Transverse colon (tissue), 4 donors: Measurements from ENCODE around the gene TPD52L1. TPM values are rescaled to one million over a fixed set of nuclear protein-coding genes. Genes with fewer than 3 reads are reported as not detected.
"Not testable (repeated sequence)": the region's sequence is repeated elsewhere in the genome, so short reads cannot be mapped to it uniquely, and the experiment has no call there.

Experiments
- DNase-seq: peaks from one replicate; pipeline ENCODE4 v3.0.0-alpha.2; 2019
- H3K27ac ChIP-seq, 4 donors: fragments of 200-600 bp; sonication (generic); 2 replicates each; pipeline ENCODE4 v1.5.1; 2016 to 2018; ENCODE audit warnings: inconsistent platforms in 4 of 4
- H3K27me3 ChIP-seq: fragments of 200-600 bp; sonication (generic); 2 replicates; pipeline ENCODE4 v1.5.1; 2017; ENCODE audit warnings: inconsistent platforms
- H3K36me3 ChIP-seq, 4 donors: fragments of 200-600 bp; sonication (generic); 2 replicates each; pipeline ENCODE4 v1.5.1; 2017 to 2019; ENCODE audit warnings: inconsistent platforms in 4 of 4
- H3K4me1 ChIP-seq, 4 donors: fragments of 200-600 bp; sonication (generic); 2 replicates each; pipeline ENCODE4 v1.5.1; 2017 to 2020; ENCODE audit warnings: inconsistent platforms in 4 of 4
- H3K4me3 ChIP-seq, 4 donors: fragments of 200-600 bp; sonication (generic); 1 replicate in 1 of 4; 2 replicates in 3 of 4; pipeline versions ENCODE4 v1.5.1 to v1.6.1; 2017 to 2019; ENCODE audit warnings: inconsistent platforms in 4 of 4
- H3K9me3 ChIP-seq, 2 donors: fragments of 200-600 bp; sonication (generic); 2 replicates each; pipeline ENCODE4 v1.5.1; 2017 to 2019; ENCODE audit warnings: inconsistent platforms in 2 of 2
- EP300 ChIP-seq: sonication (generic); formaldehyde crosslinking; IDR thresholded peaks from one replicate; pipeline ENCODE4 v1.6.1; 2017; ENCODE audit warnings: antibody characterized with exemption, low read depth
- POLR2A ChIP-seq: fragments of 450-650 bp; IDR thresholded peaks from one replicate; pipeline ENCODE4 v1.6.1; 2016; ENCODE audit warnings: antibody characterized with exemption, mild to moderate bottlenecking, moderate library complexity
- POLR2AphosphoS5 ChIP-seq, 3 donors: sonication (generic); formaldehyde crosslinking; IDR thresholded peaks; one replicate each; pipeline ENCODE4 v1.6.1; 2016; ENCODE audit warnings: antibody characterized with exemption in 3 of 3
- WGBS, 2 donors: methylation state at CpG; one replicate each; pipeline ENCODE4 v1.1.5; 2018; ENCODE audit warnings: low coverage in 1 of 2; 5-methylcytosine and 5-hydroxymethylcytosine counted together
- in situ Hi-C, 4 donors: fragments of 200-750 bp; cut with MboI; loops; one replicate each; pipeline versions ENCODE4 v1.15.0 to v1.15.1; 2017; ENCODE audit warnings: low sequenced_read_pairs in 3 of 4, low pct_ligation_motif_present in 1 of 4, low pct_unique_long_range_greater_than_20kb in 1 of 4
- intact Hi-C: fragments of 100-400 bp; cut with DNase I; formaldehyde crosslinking; loops from one replicate; pipeline ENCODE4 v1.15.1; 2023; ENCODE audit warnings: low total_unique reads
- total RNA-seq, 4 donors: library from RNA; depleted of rRNA; stranded (reverse); fragments of >200 nt; gene quantifications; one replicate each; pipeline ENCODE4 v1.1.0, GENCODE V29; 2016
- TF ChIP-seq, protein P1 (sequence below), 5 experiments: fragments of 200-600 bp in 3 of 5; fragments of 450-650 bp in 2 of 5; sonication (generic) in 3 of 5; IDR thresholded peaks; 1 replicate in 2 of 5; 2 replicates in 3 of 5; pipeline ENCODE4 v1.5.1; 2016 to 2017; ENCODE audit warnings: antibody characterized with exemption in 5 of 5, inconsistent platforms in 3 of 5, mild to moderate bottlenecking in 2 of 5, moderate library complexity in 1 of 5

The TPD52L1 gene
- total RNA-seq, 4 donors from 2014 or later: 2.6 to 96.5 (median 25.2) TPM

DNA sequence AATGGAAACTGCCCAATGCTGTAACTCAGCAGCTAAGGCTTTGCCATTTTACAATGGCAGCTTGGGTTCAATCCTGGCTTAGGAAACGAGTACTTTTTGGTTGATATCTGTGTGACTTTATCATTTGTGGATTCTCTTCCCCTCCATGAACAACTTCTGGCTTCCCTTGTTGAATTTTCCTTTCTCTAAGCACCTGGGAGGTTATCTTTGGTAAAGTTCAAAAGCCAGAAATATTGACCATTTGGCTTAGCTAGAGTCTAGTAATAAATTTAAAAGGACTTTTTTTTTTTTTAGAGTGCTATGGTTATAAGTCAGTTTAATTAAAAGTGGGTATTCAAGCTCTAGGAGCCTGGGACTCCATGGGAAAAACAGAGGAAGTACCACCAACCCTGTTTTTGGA, 31.7 kb upstream of the TPD52L1 start:
- H3K4me1 ChIP-seq: no peaks in the 10 kb centered on the region
- no peaks in the 10 kb centered on the region for H3K9me3 ChIP-seq
- no peaks in the 10 kb centered on the region for H3K36me3 ChIP-seq
- no peaks in the 10 kb centered on the region for H3K27me3 ChIP-seq
- WGBS, 2 donors: 75% methylated on average over 1 of the region's 1 CpG; no CpG with 5 or more reads in 1 of the 2 donors
- TF ChIP-seq POLR2A (no peak), EP300 (no peak), POLR2AphosphoS5 (IDR thresholded peaks at IDR 0.05) (no peak)
- TF ChIP-seq, protein P1, sequence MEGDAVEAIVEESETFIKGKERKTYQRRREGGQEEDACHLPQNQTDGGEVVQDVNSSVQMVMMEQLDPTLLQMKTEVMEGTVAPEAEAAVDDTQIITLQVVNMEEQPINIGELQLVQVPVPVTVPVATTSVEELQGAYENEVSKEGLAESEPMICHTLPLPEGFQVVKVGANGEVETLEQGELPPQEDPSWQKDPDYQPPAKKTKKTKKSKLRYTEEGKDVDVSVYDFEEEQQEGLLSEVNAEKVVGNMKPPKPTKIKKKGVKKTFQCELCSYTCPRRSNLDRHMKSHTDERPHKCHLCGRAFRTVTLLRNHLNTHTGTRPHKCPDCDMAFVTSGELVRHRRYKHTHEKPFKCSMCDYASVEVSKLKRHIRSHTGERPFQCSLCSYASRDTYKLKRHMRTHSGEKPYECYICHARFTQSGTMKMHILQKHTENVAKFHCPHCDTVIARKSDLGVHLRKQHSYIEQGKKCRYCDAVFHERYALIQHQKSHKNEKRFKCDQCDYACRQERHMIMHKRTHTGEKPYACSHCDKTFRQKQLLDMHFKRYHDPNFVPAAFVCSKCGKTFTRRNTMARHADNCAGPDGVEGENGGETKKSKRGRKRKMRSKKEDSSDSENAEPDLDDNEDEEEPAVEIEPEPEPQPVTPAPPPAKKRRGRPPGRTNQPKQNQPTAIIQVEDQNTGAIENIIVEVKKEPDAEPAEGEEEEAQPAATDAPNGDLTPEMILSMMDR (IDR thresholded peaks at IDR 0.05): no peak
- intact Hi-C loops: loop anchor here (5.0 kb wide), 1 partner anchor 255 kb away; no protein-coding TSS in a partner anchor
- no peak overlapping the region for H3K4me3 ChIP-seq
- H3K27ac ChIP-seq: no peak overlapping the region
- DNase-seq: no peak
- in situ Hi-C loops: no loop called here

DNA sequence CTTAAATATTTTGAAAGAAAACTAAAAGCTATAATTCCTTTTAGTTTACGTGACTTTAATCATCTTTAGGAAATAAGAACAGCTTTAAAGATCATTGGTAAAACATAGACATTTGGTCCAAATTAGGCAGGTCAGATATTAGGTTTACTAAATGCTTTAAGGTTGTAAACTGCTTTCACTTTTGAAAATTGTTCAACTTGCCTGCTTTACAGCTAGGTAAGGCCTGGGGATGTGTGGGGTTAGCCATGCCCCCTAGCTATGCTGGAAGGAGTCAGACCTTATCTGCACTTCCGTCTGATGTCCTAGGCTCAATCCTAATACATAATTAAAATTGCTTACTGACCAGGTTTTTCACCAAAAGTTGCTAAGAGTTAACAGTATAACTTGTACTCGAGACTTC, 30.5 kb upstream of the TPD52L1 start:
- 85 to 89% methylated on average over 3 of the region's 3 CpGs for WGBS, 2 donors
- intact Hi-C loops (loop anchor here (5.0 kb wide), 1 partner anchor 256 kb away; no protein-coding TSS in a partner anchor), in situ Hi-C loops (no loop called here)
- Histone ChIP-seq H3K4me1 (no peaks in the 10 kb centered on the region), H3K27me3 (no peaks in the 10 kb centered on the region), H3K36me3 (no peaks in the 10 kb centered on the region), H3K4me3 (no peak overlapping the region), H3K27ac (no peak overlapping the region), H3K9me3 (no peaks in the 10 kb centered on the region)
- TF ChIP-seq EP300 (no peak), POLR2A (no peak), POLR2AphosphoS5 (IDR thresholded peaks at IDR 0.05) (no peak)
- TF ChIP-seq, protein P1 (IDR thresholded peaks at IDR 0.05): no peak
- no peak for DNase-seq

DNA sequence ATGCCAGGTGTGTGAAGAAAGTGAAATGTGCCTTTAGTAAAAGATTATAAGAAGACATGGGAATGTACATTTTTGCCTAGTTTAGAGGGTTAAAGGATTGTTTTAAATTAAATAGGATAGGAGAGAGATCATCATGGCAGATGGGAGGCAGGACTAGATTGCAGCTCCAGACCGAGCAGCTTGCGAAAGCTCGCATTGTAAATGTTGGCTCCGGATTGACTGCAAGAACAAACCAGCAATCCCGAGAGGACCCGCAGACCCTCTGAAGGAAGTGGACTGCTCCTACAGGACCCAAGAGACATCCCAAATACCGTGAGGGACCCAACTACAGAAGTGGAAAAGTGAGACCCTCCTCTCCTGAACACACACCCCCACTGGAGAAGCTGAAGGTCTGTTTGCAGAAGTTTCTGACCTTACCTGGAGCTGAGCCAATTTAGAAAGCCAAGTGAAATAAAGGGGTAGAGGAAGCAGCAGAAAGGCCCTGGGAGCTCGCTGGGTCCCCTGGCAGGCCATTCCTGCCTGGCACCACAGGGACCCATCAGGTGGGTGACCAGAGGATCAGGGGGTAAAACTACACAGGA, 30.0 kb upstream of the TPD52L1 start:
- intact Hi-C loops (loop anchor here (5.0 kb wide), 1 partner anchor 256 kb away; no protein-coding TSS in a partner anchor), in situ Hi-C loops (no loop called here)
- Histone ChIP-seq H3K9me3 (no peaks in the 10 kb centered on the region), H3K4me3 (no peak overlapping the region), H3K4me1 (no peaks in the 10 kb centered on the region), H3K27ac (no peak overlapping the region), H3K36me3 (no peaks in the 10 kb centered on the region), H3K27me3 (no peaks in the 10 kb centered on the region)
- DNase-seq: no peak
- no peak for TF ChIP-seq EP300
- 78% methylated on average over 7 of the region's 8 CpGs; no CpG with 5 or more reads in 1 of the 2 donors for WGBS, 2 donors

DNA sequence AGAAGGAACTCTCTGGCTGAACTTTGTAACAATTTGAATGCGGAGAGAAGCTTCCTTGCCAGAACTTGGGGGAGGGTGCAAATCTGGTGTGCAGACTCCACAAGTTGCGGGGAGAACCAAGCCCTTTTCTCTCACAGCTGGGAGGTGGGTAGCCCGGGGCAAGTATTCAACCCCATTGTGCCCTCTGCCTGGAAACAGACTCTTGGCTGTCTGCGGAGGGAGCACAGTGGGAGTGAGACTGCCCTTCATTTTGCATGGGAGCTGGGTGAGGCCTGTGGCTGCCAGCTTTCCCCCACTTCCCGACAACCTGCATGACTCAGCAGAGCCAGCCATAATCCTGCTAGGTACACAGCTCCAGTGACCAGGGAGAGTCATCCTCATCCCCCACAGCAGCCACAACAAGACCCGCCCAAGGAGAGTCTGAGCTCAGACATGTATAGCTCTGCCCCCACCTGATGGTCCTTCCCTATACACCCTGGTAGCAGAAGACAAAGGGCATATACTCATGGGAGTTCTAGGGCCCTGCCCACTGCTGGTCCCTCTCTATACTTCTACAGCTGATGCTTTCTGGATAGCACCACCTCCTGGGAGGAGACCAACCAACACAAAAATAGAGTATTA, 29.4 kb upstream of the TPD52L1 start:
- TF ChIP-seq POLR2AphosphoS5 (IDR thresholded peaks at IDR 0.05): no peak
- TF ChIP-seq EP300: no peak
- TF ChIP-seq POLR2A: no peak
- TF ChIP-seq, protein P1 (IDR thresholded peaks at IDR 0.05): no peak
- 60 to 91% methylated on average over 1 to 5 of the region's 6 CpGs for WGBS, 2 donors
- no peak for DNase-seq
- no peak overlapping the region for H3K4me3 ChIP-seq
- in situ Hi-C loops (no loop called here), intact Hi-C loops (loop anchor here (5.0 kb wide), 1 partner anchor 257 kb away; no protein-coding TSS in a partner anchor)
- H3K4me1 ChIP-seq: no peaks in the 10 kb centered on the region
- no peaks in the 10 kb centered on the region for H3K36me3 ChIP-seq
- no peak overlapping the region for H3K27ac ChIP-seq
- H3K9me3 ChIP-seq: no peaks in the 10 kb centered on the region
- no peaks in the 10 kb centered on the region for H3K27me3 ChIP-seq

DNA sequence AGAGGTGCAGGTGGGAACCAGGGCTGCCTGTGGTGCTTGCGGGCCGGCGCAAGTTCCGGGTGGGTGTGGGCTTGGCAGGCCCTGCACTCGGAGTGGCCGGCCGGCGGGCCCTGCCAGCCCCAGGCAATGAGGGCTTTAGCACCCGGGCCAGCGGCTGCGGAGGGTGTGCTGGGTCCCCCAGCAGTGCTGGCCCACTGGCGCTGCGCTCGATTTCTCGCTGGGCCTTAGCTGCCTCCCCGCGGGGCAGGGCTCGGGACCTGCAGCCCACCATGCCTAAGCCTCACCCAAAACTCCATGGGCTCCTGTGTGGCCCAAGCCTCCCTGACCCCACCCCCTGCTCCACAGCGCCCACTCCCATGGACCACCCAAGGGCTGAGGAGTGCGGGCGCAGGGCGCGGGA, 27.7 kb upstream of the TPD52L1 start:
- H3K27ac ChIP-seq, in situ Hi-C loops, H3K4me1 ChIP-seq, H3K27me3 ChIP-seq, H3K36me3 ChIP-seq, H3K4me3 ChIP-seq, H3K9me3 ChIP-seq, DNase-seq, intact Hi-C loops: not testable (repeated sequence)
- 95% methylated on average over 23 of the region's 23 CpGs; no CpG with 5 or more reads in 1 of the 2 donors for WGBS, 2 donors
